ENCODE data around the gene DMRTB1.

DMRTB1 gene

DNA sequence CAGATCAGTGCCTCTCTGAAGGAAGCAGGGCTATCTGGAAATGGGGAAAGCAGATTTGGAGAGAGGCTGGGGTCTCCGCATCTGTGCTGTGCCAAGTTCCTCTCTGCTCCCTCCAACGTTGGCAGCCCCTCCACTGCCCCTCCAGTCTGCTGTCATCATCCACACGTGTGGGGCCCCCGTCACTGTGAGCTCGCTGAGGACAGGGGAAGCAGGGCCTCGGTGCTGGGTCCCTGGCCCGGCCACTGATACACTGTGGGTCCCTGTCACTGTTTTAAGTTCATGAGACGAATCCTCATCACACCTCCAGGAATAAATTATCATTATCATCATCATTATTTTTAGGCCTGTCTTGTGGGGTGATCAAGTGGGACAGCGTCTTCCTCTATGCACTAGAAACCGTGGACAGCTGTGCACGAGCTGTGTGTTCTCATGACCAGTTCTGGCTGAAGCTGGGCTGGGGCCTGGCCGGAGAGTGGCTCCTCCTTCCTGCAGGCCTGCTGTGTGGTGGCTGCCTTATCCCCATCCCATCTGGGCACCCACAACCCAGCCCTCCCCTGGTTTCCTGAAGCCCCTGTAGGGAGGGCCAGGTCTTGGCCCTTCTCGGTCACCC, 52.2 kb downstream of the DMRTB1 start:
- DNase-seq, result no peak

- DNase-seq, result no peak
Observed at GRCh38 chr1:53511933-53512806, 53.0 kb downstream of the DMRTB1 start.

DNA sequence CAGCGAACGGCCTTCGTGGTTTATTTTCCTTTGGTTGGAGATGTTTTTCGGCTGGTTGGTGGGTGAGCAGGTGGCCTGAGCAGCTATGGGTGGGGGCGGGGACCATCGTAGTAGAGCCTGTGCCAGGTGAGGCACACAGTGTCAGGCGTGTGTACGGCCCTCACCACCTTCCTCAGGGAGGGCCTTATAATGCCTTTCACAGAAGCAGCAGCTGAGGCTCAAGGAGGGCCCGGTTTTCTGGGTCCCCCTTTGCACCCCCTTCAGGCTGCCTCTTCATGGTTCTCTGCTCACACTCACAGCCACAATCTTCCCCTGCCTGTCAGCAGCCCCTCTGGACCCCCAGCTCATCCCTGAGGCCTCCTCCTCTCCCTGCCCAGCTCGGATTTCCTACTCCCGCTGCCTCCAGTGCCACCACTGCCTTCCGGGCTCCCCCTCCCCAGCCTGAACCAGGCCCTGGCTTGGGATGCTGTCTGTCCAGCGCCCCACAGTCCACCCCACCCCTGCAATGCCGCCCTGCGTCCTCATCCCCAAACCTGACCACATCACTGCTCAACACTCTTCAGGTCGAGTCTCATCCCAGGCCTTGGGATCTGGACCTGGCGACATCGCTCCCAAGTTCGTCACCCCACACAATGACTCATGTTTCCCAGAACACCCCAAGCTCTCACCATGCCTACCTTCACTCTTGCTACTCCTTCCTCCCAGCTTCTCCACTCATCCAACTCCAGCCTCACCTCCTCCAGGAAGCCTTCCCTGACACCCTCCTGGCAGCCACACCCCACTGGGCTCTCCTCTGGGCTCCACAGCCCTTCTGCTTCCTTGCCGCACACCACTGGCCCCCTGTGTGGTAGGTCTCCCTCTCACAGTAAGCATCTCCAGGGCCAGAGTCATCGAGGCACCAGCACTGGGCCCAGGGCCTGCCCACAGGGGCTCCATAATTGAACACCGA, 53.9 kb downstream of the DMRTB1 start:
- DNase-seq, result no peak

DNA sequence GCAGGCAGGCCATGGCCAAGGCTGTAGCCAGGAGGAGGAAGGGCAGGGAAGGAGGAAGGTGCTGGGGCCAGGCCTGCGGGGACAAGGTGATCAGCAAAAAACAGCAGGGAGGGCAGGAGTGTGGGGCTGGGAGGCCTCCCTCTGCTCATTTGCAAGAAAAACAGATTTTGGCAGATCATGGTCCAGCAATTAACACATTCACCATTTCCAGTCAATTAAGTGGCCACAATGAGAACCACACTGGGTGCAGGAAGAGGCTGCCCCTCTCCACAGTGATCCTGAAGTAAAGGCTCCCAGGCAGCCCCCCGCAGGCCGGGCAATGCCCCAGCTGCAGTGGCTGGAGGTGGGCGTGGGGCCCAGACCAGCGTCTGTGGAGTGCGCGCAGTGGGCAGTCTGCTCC, 54.6 kb downstream of the DMRTB1 start:
- no peak for DNase-seq

GRCh38 chr1:53514436-53514835, 55.2 kb downstream of the DMRTB1 start:
- no peak for DNase-seq

GRCh38 chr1:53516181-53516580, 57.0 kb downstream of the DMRTB1 start:
- DNase-seq, result no peak
